GM19372 (cell line): Measurements from ENCODE around the gene OSBPL2.

Source experiments
- ATAC-seq: cut with Tn5 transposase; IDR thresholded peaks from one replicate; pipeline ENCODE4 v1.9.1; 2021; ENCODE audit warnings: mild to moderate bottlenecking, low read depth, moderate library complexity; ENCODE audit not compliant: unreplicated experiment

OSBPL2 gene

DNA sequence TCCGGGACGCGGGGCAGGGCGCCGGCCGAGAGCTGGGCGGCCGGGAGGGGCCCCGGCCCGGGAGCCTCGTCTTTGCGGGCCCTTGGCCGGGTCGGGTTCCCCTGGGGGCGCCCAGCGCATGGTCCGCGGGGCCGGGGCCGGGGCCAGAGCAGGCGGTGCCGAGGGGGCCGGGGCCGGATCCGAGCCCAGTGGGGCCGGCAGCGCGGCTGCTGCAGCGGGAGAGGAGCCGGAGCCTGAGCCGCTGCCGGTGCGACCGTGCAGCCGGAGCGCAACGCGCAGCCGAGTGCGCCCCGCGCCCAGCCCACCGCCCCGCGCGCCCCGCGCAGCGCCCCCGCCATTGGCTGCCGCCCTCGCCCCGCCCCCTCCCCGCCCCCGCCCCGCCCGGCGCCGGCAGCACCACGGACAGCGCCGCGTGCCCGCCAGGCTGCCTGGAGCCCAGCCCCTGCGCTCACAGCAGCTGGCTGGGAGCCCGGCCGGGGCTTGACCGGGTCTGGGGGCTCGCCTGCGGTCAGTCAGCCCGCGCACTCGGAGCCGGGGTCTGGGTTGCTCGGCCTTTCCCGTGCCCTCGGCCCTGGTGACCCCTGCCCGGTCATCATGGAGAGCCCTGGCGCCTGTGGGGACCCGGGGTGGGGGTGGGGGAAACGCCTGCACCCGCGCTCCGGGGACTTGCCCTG lies 18.2 kb upstream of the OSBPL2 start, which contains the start of gene HRH3:
Gene HRH3 (minus strand): TSS at position 287 of the 674 bp plus-strand sequence. CDS start 308 bp downstream, outside the sequence.
- ATAC-seq: no peak

DNA sequence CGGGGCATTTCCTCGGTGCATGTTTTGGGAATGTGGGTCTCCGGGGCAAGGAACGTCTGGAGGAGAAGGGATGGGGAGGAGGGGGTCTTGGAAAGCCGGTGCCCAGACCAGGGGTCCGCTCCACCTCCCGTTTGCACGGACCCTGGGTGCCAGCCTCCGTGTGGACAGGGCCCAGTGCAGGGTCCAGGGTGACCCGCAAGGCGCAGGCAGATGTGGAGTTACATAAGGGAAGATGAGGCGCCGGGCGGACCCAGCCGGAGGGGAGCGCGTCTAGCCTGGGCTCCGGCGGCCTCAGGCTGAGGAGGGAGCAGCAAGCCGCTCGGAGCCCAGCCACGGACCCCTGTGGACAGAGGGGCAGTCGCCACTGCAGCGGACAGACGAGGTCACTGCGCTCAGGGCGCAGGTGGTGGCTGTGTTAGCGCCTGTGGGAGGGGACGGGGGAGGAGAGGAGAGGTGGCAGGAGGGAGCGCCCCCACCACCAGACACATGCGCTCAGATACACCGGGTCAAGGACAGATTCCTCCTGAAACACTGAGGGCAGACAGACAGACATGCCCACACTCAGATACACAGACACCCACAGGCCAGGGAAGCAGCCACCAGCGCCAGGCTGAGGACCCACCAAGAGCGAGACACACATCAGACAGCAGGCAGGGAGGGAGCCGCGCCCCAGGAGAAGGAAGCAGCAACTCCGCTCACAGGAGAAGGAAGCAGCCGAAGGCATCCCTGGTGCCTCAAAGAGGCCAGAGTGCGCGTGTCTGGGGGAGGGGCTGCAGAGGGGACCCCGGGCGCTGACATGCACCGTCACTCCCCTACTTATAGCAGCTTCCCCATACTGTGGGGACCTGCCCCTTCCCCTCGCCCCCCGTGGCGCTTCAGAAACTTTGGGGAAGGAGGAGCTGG lies 17.4 kb upstream of the OSBPL2 start:
- ATAC-seq: no peak

DNA sequence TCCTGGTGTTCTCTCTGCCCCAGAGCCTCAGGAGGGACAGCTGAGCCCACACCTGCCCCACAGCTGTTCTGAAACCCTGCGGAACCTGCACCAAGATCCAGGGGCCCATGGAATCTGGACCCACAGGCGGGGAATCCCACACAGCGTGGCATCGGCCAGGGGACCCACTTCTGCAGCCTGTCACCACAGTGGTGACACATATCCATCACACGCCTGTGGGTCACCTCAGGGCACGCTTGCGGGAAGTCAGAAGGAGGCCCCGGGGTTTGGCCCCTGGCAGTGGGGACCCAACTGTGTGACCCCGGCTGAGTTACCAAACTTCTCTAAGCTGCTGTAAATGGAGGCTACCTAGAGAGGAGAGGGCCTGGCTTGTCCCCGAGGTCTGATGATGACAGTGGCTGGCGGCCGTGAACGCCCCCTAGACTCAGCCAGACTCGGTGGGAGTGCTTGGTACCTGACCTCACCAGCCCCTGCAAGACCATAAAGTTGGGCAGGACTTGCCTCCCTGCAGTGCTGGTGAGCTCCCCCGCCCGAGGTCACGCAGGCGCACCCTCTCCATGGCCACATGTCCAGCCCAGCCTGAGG lies 16.0 kb upstream of the OSBPL2 start:
- ATAC-seq: no peak

DNA sequence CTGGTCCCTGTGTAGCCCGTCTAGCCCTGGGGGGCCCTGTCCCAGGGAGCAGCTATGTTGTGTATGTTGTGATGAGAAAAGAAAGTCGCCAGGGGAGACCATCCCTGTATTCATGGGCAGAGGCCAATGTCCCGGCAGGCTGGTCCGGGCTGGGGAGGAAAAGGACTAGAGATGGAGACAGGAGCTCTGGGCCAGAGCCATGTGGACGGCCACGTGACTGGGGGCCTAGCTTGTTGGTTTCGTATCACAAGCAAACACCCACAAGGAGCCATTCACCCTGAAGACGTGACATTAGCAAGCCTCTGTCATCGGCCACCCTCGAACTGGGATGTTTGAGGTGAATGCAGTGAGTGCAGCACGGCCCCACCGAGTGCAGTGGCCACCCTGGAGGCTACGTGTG lies 15.3 kb upstream of the OSBPL2 start:
- no peak for ATAC-seq

DNA sequence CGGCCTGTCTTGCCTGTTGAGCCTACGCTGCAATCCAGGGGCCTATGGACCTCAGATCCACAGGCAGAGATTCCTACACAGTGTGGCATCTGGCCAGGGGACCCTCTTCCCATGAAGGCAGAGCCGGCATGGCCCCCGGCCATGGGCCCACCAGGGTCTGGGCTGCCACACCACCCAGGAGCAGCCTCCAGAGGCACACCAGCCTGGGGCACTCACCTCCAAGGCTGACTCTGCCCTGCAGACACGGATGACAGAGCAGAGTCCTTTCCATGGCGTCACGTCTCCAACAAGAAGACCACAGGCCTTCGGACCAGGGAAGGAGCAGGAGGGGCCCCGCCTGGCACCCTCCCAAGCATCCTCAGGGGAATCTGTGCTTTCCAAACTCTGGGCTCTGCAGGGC lies 14.8 kb upstream of the OSBPL2 start:
- ATAC-seq: no peak

DNA sequence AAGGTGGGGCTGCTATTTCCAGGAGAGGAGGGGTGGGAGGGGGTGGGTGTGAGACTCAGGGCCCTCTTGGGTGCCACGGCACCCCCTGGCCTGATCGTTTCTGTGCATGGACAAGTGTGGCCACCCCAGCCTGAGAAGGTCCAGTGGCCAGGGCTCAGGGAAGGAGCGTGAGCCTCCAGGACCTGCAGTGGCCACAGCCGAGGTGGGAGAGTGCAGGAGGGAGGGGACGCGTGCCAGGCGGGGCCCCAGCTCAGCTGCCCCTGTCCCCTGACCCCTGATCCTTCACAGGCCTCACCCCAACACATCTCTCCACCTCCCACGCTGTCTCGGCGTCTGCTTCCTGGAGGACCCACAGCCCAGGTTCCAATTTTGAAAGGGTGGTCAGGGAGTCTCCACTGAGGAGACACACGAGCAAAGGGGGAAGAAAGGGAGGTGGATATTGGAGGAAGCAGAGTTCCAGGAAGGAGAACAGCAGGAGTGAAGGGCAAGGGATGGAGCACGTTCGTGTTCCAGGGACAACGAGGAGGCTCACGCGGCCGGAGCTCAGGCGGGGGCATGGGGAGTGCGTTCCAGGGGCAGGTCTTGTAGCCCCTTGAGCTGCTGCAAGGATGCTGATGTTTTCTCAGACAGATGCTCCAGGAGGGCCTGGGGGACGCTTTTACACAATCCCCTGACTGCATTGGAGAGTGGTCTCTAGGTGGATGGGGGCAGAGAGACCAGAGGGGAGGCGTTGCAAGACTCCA lies 14.0 kb upstream of the OSBPL2 start:
- ATAC-seq: no peak

DNA sequence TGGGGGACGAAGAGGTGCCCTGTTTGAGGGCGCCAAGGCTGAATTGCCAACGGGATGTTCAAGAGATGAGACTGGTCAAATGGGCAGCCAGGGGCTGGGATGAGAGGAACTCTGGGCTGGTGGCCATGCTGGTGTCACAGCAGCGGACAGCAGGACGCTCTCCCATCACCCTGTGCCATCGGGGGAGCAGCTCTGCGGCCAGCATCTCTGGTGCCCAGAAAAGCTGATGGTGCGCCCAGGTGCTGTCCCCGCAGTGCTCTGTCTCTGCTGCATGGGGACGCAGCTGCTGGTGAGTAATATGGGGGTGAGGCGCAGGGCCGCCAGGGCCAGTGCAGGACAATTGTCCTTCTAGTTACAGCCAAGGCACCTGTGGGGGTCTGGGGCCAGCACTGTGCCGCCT lies 13.3 kb upstream of the OSBPL2 start:
- no peak for ATAC-seq

DNA sequence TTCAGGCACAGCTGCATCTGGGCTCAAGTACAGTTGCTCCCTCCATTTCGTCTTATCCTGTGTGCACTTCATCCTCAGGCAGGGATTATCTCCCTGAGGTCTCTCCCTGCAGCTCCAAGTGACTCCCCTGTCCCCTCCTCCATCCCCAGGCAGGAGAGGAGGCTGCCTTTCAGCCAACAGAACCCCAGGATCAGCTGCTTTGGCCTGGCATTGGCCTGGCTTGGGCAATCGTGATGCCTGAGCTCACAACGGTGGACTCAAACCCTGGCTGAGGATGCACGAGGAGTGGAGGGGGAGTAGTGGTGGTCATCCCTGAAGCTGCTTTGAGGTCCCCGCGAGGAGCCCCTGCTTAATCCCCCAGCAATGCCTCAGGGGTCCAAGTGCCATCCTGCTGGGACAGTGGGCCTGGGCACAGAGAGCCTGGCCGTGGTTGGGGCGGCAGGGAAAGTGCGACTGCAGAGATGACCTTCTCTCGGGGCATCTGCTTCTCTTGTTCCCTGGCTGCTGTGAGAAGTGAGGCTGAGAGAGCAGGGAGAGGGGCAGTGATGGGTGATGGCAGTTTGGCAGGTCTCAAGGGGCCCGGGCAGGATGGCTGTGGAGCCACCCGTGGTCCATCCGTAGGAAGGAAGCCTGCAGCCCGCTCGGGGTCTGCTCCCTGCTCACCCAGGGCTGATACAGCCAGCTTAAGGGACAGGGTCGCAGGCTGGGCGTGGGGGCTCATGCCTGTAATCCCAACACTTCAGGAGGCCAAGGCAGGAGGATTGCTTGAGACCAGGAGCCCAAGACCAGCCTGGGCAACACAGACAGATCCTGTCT lies 12.3 kb upstream of the OSBPL2 start:
- no peak for ATAC-seq

DNA sequence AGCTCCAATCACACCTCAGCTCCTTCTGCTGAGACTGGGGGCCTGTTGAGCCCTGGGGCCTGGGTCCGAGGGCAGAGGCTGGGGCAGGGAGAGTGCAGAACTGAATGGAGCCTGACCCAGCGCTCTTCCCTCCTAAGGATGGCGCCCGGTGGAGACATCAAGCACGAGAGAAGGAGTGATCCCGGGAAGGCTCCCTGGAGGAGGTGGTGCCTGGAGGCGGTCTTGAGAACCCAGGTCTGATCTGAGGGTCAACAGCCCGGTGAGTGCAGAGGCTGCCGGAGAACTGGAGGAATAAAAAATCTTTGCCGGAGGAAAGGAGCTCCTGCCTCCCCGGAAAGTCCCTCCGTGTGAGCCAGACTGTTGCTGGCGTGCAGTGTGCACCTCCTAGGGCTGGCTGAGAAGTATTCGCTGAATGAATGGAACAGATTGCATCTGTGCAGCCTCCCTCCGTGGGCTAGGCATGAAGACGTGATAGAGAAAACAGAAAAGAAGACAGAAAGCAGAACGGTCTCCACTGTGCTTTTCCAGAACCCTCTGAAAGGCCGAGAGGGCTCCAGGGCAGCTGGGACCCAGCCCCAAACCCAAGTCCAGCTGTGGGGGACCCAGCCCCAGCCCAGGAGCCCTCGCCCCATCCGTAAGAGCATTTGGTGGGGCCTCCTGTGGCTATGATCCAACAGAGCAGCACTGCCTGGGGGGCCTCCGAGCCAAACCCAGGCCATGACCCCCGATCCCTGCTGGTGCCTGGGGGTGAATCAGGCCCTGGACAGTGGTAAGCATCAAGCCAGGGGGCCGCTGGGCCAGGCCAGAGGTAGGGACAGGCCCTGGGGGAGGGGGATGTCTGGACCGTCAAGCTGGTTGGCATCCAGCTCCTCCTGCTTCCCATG lies 11.4 kb upstream of the OSBPL2 start:
- no peak for ATAC-seq

DNA sequence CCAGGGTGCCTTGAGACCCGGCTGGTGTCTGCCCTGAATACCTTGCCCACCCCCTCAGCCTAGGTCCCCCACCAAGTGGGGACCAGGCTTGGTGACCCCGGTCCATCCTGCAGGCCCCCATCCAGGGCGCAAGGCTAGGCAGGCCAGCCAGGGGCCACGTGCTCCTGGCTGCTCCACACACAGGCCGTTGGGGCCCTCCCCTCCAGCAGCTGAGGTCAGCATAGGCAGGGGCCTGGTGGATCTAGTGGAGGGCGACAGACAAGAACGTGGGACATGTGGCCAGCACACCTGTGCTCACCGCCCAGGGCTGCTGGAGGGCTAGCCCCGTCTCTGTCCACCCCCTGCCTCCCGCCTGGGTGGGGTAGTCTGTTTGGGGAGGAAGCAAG lies 10.7 kb upstream of the OSBPL2 start:
- ATAC-seq: no peak

DNA sequence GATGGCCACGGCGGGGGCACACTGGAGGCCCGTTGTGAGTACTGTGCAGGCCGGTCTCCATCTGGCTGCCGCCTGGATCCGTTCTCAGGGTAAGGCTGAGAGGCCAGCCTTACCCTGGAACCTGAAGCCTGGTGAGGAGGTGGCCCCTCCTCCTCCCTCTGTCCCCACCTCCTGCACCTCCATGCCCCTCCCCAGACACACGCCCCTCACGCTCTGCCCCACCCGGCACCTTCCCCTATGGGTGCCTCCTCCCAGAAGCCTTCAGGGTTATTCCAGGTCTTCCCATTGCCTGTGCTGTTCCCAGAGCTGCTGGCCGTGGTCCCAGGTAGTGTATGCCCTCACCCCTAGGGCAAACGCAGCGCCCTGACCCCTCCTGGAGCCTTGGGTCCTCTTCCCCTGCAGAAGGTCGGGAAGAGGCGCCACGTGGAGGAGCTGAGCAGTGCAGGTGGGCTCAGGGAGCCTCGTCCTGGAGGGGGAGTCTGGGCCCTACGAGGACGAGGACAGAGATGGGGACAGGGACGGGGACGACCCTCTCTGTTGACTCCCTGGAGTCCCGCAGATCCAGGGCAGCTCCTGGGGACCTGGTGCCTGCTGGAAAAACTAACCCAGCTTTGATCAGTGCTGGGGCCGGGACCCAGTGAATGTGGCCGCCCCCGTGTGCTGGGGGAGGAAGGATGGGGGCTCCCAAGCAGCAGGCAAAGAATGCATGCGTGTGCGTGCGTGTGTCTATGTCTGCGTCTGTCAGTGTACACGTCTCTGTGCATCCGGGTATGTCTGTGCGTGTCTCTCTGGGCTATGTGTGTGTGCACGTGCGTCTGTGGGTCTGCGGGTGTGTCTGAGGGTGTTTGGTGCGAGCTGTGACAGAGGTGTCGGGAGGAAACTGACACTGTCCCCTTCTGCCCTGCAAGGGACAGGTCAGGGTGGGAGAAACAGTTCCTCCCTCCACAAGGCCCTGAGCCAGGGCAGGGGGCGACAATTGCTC lies 10.1 kb upstream of the OSBPL2 start:
- no peak for ATAC-seq

DNA sequence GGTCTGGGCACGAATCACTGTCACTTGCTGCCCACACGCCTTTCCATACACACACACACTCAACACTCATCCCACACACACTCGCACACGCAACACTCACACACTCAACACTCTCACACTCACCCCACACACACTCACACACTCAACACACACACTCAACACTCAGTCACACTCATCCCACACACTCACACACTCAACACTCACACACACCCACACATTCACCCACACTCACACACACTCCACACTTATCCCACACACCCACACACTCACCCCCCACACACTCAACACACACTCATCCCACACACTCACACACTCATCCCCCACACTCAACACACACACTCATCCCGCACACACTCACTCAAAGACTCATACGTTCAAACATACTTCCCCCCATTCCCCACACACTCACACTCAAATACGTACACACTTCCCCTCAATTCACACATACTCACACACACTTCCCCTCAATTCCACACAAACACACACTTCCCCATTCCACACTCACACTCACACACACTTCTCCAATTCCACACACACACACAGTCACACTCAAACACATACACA lies 9.3 kb upstream of the OSBPL2 start:
- no peak for ATAC-seq

DNA sequence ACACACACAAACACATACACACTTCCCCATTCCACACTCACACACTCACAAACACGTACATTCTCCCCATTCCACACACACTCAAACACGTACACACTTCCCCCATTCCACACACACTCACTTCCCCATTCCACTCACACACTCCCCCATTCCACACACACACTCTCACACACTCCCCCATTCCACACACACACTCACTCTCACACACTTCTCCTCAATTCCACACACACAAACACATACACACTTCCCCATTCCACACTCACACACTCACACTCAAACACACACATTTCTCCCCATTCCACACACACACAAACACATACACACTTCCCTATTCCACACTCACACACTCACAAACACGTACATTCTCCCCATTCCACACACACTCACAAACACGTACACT lies 8.7 kb upstream of the OSBPL2 start:
- ATAC-seq: no peak

DNA sequence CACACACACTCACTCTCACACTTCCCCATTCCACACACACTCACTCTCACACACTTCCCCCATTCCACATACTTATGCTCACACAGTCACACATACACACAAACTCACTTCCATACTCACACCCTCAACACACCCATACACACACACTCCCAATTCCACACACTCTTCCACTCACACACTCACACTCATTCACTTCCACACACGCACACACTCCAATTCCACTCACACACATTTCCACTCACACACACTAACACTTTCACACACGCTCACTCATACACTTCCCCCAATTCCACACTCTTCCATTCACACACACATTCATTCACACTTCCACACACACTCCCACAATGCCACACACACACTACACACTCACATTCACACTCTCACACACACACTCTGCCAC lies 8.0 kb upstream of the OSBPL2 start:
- no peak for ATAC-seq

DNA sequence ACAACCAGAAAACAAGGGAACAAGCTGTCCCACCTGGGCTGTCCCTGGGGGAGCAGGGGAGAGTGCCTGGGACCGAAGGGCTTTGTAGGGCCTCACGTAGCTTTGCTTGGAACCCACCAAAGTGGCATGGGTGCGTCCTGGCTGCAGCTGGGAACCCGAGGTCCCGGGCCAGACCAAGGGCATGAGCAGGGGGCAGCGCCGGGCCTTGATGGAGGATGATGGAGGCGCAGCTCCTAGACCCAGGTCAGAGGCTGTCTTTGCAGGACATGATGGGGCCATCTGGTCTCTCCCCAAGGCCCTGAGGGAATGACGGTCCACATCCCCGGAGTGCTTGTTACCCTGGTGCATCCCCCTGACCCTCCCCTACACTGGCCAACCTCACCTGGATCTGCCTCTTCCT lies 7.6 kb upstream of the OSBPL2 start:
- no peak for ATAC-seq

DNA sequence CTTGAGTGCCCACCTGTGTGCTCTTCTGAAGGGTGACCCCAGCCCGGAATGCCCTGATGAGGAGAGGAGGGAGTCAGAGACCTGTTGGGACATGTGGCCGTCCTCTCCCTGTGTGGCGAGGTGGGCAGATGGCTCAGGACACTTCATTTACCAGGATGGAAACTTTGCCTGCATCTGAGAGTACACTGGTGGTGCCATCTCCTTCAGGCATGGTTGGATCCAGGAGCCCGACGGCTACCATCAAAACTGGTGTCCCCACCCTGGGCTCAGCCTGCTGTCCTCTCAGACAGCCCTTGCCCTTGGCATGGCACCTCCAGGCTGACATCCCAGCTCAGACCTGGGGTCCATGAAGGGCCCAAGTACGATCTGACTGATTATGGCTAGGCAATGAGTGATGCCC lies 7.0 kb upstream of the OSBPL2 start:
- ATAC-seq: no peak

DNA sequence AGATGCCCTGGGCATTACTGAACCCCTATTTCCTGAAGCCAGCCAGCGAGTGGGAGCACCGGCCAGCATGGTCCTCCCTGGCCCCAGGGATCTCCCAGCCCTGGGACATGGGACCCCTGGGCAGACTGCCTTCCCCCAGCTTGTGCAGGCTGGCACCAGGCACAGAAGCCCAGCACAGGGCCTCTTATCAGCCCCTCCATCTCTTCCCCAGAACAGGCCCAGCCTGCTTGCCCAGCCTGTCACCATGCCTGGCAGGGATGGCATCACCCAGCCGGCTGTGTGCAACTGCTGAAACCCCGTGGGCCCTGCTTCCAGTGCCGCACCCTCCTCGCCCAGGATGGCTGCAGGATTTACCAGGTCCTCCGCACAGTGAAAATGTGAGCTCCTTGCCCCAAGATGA lies 6.1 kb upstream of the OSBPL2 start:
- ATAC-seq: no peak
